ENCODE results near the gene PRSS8.
"Not testable (repeated sequence)": the region's sequence is repeated elsewhere in the genome, so short reads cannot be mapped to it uniquely, and the experiment has no call there.

The PRSS8 gene

GRCh38 chr16:31143694-31144148, 8.2 kb upstream of the PRSS8 start:
- DNase-seq = no peak

- peak in 1 of 2 donors; percentile 19 for DNase-seq
These were observed 7.6 kb upstream of the PRSS8 start for GRCh38 chr16:31143011-31143693.

- DNase-seq = peak; percentile 96 to 97
These were observed 6.8 kb upstream of the PRSS8 start for GRCh38 chr16:31142109-31143010.

- no peak for DNase-seq
These were observed 6.1 kb upstream of the PRSS8 start for GRCh38 chr16:31141489-31142108.

- DNase-seq = not testable (repeated sequence)
These were observed 5.5 kb upstream of the PRSS8 start for GRCh38 chr16:31141071-31141469.

- DNase-seq = no peak
These were observed 3.4 kb upstream of the PRSS8 start for GRCh38 chr16:31138621-31139578.

GRCh38 chr16:31136822-31137499, 1.4 kb upstream of the PRSS8 start:
- DNase-seq = not testable (repeated sequence)

- no peak for DNase-seq
These were observed 748 bp upstream of the PRSS8 start for GRCh38 chr16:31136287-31136662.

- DNase-seq = no peak
These were observed 647 bp downstream of the PRSS8 start for GRCh38 chr16:31134625-31135534.

- DNase-seq = no peak
These were observed 1.4 kb downstream of the PRSS8 start for GRCh38 chr16:31134091-31134571.

GRCh38 chr16:31133046-31133501, 2.5 kb downstream of the PRSS8 start:
- no peak for DNase-seq

- DNase-seq = no peak
These were observed 3.1 kb downstream of the PRSS8 start for GRCh38 chr16:31132303-31132979.

- no peak for DNase-seq
These were observed 3.7 kb downstream of the PRSS8 start for GRCh38 chr16:31131841-31132271.

- DNase-seq = no peak
These were observed 4.1 kb downstream of the PRSS8 start for GRCh38 chr16:31131416-31131815.

- DNase-seq = no peak
These were observed 4.6 kb downstream of the PRSS8 start for GRCh38 chr16:31130899-31131298.

GRCh38 chr16:31130336-31130891, 5.1 kb downstream of the PRSS8 start:
- no peak for DNase-seq

- no peak for DNase-seq
These were observed 5.8 kb downstream of the PRSS8 start for GRCh38 chr16:31129568-31130335.
